ENCODE data around the gene FOXJ3.

DNA sequence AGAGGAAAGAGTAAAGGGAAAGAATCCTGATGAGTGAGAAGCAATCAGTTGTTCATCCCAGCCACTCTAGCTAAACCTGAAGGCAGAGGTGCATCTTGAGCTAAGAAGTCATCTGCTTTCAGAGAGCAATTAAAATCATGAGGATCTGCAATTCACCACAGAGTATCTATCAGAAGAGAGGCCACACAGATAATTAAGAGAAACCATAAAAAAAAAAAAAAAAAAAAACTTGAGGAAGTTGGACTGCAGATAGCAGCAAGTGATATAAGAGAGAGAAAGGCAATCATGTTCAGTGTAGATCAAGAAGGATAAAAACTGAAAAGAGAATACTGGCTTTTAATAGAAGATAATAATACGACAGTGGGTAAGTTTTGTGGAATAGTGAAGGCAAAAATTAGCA lies 17.7 kb downstream of the FOXJ3 start:
- TF ChIP-seq, protein P1, sequence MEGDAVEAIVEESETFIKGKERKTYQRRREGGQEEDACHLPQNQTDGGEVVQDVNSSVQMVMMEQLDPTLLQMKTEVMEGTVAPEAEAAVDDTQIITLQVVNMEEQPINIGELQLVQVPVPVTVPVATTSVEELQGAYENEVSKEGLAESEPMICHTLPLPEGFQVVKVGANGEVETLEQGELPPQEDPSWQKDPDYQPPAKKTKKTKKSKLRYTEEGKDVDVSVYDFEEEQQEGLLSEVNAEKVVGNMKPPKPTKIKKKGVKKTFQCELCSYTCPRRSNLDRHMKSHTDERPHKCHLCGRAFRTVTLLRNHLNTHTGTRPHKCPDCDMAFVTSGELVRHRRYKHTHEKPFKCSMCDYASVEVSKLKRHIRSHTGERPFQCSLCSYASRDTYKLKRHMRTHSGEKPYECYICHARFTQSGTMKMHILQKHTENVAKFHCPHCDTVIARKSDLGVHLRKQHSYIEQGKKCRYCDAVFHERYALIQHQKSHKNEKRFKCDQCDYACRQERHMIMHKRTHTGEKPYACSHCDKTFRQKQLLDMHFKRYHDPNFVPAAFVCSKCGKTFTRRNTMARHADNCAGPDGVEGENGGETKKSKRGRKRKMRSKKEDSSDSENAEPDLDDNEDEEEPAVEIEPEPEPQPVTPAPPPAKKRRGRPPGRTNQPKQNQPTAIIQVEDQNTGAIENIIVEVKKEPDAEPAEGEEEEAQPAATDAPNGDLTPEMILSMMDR (IDR thresholded peaks at IDR 0.05 in 8 of 11, conservative IDR thresholded peaks at IDR 0.05 in 3 of 11) = no peak
- TF ChIP-seq POLR2A (IDR thresholded peaks at IDR 0.05) = no peak

Measured in spleen (tissue), 7 donors.